GM11168 (cell line): ENCODE measurements around the gene CERKL.

Experiments
- in situ Hi-C: fragments of 300-500 bp; cut with MboI; formaldehyde crosslinking; loops from one replicate; pipeline ENCODE4 v1.12.0; 2022; ENCODE audit warnings: low sequenced_read_pairs; ENCODE audit not compliant: unreplicated experiment

Gene CERKL

GRCh38 chr2:181628590-181629585 lies 28.0 kb downstream of the CERKL start:
- in situ Hi-C loops: no loop called here

GRCh38 chr2:181627545-181627944 lies 29.4 kb downstream of the CERKL start:
- in situ Hi-C loops: no loop called here

DNA sequence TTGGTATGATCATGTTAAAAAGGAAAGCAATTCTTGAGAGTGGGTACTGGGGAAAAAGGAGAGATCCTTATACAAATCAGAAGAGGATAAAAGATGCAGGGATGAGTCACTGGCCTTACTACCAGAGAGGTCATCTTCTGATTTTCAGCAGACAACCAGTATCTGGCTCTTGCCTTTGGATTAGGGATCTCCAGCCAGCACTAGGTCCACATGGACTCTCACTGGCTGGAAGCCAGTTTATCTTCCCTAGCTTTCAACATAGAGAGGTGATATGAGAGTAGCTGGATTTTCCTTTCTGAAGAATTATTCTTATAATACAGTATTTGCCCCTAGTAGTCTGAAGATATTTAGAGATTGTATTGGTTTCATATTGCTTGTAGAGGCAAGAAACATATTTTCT lies 30.2 kb downstream of the CERKL start:
- in situ Hi-C loops: no loop called here

DNA sequence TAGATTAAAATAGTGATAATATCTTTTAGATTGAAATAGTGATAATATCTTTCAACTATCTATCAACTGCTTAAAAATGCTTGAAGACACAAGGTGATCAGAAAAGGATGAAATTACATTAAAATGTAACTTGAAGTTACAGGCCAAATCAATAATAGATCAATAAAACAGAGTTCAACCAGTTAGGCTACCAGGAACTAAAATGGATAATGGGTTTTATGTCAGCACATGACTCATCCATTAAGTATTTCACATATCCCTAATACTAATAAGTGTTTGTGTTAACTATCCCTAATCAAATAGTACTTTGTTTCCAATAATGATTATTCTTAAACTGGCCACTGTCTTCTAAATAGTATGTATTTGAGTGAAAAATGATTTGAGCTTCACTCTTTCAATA lies 33.7 kb downstream of the CERKL start:
- in situ Hi-C loops: no loop called here

DNA sequence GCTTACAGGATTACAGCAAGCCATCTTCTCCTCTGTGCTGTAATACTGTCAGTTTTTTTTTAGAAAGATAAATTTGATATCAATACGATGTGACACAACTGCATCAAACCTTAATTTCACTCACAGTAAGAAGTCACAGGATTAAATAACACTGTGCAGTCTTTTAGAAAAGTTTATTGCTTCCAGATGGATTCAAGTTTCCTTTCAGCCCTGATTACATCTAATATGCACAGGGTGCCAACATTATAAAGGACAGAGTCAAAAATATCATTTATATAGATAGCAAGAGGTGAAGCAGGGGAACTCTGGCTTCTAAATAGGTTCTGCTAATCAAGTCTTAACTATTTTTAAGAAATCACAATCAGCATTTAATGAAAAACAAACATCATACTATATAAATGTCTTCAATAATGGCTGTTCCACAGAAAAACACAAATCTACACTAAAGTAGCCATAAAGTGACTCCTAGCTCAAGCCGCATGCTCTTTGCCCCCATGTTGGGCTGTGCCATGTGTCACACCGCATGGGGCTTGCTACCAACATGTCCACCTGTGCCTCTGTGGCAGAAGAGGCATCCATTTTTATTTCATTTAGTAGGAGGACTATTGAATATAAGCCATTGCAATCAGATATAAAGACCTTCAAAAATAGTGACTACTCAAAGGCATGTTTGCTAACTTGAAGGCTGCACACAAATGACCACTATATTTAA lies 35.0 kb downstream of the CERKL start:
- in situ Hi-C loops: no loop called here

- in situ Hi-C loops: no loop called here
These were observed 37.4 kb downstream of the CERKL start for GRCh38 chr2:181619516-181619915.

DNA sequence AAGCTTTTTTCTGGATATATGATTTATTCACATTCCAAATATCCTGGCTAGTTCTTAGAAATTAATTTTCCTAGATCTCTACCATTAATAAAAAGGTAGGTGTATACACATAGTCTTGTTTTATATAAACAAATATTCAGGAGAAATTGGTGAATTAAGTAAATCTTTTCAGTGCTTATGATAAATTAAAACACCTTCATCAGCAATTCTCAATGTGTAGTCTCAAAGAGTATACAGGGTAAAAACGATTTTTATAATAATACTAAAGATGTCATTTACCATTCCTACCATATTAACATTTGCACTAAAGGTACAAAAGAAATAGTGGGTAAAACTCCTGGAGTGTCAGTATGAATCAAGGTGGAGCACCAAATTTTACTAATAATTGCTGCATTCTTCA lies 40.2 kb downstream of the CERKL start:
- in situ Hi-C loops: no loop called here

GRCh38 chr2:181614874-181615638 lies 41.8 kb downstream of the CERKL start:
- in situ Hi-C loops: no loop called here

DNA sequence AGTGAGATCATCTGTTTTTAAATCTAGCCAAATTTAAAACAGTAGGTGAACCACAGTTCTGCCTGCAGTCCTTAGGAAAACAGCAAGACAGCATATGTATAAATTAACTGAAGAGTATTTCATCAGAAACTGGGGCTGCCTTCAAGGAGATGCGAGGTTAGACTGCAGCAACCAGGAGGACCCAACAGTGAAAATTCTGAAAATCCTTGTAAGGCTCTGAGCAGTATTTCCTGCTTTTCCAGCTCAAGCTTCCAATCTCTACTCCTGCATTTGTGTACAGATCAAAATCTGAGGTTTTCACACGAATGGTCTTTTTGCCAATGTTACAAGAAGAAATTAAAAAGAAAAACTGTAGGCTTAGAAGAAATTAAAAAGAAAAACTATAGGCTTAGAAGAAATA lies 43.7 kb downstream of the CERKL start:
- in situ Hi-C loops: no loop called here

GRCh38 chr2:181607629-181608590 lies 49.0 kb downstream of the CERKL start:
- in situ Hi-C loops: no loop called here

DNA sequence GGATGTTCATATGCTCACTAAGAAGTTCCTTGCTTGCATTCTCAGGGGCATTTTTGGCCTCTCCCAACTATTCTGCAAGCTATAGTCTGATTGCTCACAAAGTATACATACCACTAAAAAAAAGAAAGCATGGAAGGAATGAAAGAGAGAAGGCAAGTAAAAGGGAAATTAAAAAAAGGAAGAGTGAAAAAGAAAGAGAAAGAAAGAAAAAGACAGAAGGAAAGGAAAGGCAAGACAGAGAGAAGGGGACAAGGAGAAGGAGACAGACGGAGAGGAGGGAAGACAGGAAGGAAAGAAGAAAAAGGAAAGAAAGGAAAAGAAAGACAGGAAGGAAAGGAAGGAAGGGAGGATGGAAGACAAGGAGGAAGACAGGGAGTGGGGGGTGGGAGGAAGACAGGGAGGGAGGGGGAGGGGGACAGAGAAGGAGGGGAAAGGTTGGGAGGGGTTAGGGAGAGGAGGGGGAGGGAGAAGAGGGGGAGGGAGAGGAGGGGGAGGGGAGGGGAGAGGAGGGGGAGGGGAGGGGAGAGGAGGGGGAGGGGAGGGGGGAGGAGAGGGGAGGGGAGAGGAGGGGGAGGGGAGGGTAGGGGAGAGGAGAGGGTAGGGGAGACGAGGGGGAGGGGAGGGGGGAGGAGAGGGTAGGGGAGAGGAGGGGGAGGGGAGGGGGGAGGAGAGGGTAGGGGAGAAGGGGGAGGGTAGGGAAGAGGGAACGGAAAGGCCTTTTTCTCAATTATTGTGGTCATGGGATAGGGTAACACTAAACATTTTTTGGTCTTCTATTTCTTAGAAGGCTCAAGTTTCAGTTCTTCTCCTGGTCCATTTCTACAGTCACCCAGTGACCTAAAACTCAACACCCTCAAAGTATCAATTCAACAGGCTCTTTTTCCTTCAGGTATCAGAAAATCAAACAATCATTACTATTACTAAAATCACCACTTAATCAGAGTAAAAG lies 50.7 kb downstream of the CERKL start:
- in situ Hi-C loops: no loop called here

DNA sequence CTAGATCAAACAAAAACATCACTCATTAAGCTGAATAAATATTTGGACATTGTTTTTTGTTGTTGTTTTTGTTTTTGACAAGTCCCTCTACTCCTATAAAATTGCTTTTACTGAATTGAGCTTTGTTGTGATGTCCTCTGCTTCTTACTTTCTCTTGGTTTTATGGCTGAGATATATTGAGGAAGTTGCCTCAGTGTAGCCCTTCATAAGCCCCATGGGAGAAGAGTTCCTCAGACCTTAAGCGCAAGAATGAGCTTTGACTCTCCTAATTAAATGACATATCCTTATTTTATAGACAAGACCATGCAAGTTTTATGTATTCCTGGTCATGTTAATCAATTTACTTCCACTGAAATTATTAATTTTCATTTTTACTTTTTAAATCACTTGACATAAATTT lies 54.9 kb downstream of the CERKL start:
- in situ Hi-C loops: no loop called here

- in situ Hi-C loops: no loop called here
These were observed 60.3 kb downstream of the CERKL start for GRCh38 chr2:181596556-181596955.

DNA sequence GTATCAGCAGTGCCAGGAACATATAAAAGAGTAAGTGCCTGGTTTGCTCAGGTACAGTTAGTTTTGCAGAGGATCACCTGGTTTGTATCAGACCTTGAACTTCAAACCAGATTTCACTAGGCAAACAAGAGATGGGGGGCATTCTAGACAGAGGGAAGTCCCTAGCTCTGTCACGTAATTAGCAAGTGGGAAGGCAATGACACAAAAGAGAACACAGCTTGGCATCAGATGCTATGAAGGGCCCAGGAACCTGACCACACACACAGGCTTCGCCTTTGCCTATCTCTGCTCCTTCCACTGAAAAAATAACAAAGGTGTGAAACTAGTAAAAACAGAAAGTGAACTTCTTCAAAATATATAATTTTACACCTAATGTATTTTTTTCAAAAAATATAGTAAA lies 62.6 kb downstream of the CERKL start:
- in situ Hi-C loops: no loop called here

DNA sequence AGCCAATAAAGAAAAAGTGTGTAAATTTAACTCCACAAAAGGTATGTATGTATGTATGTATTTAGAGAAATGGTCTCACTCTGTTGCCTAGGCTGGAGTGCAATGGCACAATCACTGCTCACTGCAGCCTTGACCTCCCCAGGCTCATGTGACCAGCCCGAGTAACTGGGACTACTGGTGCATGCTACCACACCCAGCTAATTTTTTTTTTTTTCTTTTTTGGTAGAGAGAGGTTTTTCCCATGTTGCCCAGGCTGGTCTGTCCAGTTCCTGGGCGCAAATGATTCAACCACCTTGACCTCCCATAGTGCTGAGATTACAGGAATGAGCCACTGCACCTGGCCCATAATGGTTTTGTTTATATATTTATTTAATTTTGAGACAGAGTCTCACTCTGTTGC lies 67.1 kb downstream of the CERKL start:
- in situ Hi-C loops: no loop called here

DNA sequence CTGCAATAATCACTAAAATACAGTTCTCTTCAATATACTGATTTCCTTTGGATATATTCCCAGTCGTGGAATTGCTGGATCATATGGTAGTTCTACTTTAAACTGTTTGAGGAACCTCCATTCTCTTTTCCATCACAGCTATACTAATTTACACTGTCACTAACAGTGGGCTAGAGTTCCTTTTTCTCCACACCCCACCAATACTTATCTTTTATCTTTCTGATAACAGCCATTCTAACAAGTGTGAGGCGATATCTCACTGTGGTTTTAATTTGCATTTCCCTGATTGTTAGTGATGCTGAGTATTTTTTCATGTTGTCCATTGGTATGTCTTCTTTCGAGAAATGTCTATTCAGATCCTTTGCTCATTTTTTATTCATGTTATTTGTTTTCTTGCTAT lies 68.4 kb downstream of the CERKL start:
- in situ Hi-C loops: no loop called here

GRCh38 chr2:181586569-181587081 lies 70.3 kb downstream of the CERKL start:
- in situ Hi-C loops: no loop called here

GRCh38 chr2:181585732-181586131 lies 71.2 kb downstream of the CERKL start:
- in situ Hi-C loops: no loop called here
